Left ventricle myocardium inferior (tissue), 1 donor: Measurements from ENCODE around the gene SLC25A51. TPM values are rescaled to one million over a fixed set of nuclear protein-coding genes. Genes with fewer than 3 reads are reported as not detected.

Experiments
- DNase-seq: peaks from one replicate; pipeline ENCODE4 v3.0.0-alpha.2; 2020
- H3K27ac ChIP-seq: fragments of 200-600 bp; replicated peaks from 2 replicates; pipeline ENCODE4 v1.8.0; 2021
- H3K27me3 ChIP-seq: fragments of 200-600 bp; 2 replicates; pipeline ENCODE4 v1.8.0; 2021; ENCODE audit warnings: low read depth
- H3K36me3 ChIP-seq: fragments of 200-600 bp; 2 replicates; pipeline ENCODE4 v1.8.0; 2021
- H3K4me1 ChIP-seq: fragments of 200-600 bp; 2 replicates; pipeline ENCODE4 v1.8.0; 2021
- H3K4me3 ChIP-seq: fragments of 200-600 bp; 2 replicates; pipeline ENCODE4 v1.8.0; 2021; ENCODE audit warnings: mild to moderate bottlenecking, moderate library complexity
- H3K9me3 ChIP-seq: fragments of 200-600 bp; replicated peaks from 2 replicates; pipeline ENCODE4 v1.8.0; 2021
- intact Hi-C: fragments of 100-400 bp; cut with micrococcal nuclease; formaldehyde crosslinking; loops from one replicate; pipeline ENCODE4 v1.11.0; 2022
- total RNA-seq: library from RNA; stranded (reverse); fragmentation: NEBNext Ultra II Directional; extraction: Animal tissue kit (Norgen Biotek cat#: 25700); gene quantifications from one replicate; pipeline ENCODE4 v1.2.1, GENCODE V29; 2021
- TF ChIP-seq, protein P1 (sequence below): fragments of 200-600 bp; IDR thresholded peaks from 2 replicates; pipeline ENCODE4 v1.8.0; 2021; ENCODE audit warnings: antibody characterized with exemption, mild to moderate bottlenecking, borderline replicate concordance
- donor health status: DM: no; HTN: yes; CAD: no; lungs with severe emphysema.

The SLC25A51 gene
- total RNA-seq, 1 donor from 2014 or later, result 21.4 TPM

DNA sequence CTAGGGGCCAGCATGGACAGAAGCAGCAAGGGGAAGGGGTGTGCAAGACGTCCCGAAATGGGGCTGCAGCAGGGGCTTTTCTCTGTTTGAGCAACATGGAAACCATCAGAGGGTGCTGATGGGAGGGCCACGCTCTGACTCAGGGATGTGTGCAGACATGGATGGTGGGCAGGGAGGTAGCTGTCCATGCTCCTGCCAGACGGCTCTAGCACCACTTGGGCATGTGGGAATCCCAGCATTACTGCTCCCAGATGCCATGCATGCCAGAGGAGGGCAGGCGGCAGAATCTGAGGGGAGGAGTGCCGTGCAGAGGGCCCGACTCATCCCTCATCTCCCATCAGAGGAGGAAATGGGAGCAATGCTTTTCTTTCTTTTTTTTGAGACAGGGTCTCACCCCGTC, 45.6 kb upstream of the SLC25A51 start:
- H3K4me1 ChIP-seq, result peaks cover 85% of the 10 kb centered on the region
- intact Hi-C loops, result loop anchor here (10.0 kb wide), 1 partner anchor 115 kb away; the partner anchor contains the start of gene SHB
- H3K4me3 ChIP-seq, result no peak overlapping the region
- TF ChIP-seq, protein P1, sequence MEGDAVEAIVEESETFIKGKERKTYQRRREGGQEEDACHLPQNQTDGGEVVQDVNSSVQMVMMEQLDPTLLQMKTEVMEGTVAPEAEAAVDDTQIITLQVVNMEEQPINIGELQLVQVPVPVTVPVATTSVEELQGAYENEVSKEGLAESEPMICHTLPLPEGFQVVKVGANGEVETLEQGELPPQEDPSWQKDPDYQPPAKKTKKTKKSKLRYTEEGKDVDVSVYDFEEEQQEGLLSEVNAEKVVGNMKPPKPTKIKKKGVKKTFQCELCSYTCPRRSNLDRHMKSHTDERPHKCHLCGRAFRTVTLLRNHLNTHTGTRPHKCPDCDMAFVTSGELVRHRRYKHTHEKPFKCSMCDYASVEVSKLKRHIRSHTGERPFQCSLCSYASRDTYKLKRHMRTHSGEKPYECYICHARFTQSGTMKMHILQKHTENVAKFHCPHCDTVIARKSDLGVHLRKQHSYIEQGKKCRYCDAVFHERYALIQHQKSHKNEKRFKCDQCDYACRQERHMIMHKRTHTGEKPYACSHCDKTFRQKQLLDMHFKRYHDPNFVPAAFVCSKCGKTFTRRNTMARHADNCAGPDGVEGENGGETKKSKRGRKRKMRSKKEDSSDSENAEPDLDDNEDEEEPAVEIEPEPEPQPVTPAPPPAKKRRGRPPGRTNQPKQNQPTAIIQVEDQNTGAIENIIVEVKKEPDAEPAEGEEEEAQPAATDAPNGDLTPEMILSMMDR, result no peak
- no peaks in the 10 kb centered on the region for H3K9me3 ChIP-seq
- DNase-seq, result no peak
- H3K36me3 ChIP-seq, result peaks cover 39% of the 10 kb centered on the region
- H3K27ac ChIP-seq, result no peak overlapping the region
- H3K27me3 ChIP-seq, result no peaks in the 10 kb centered on the region

DNA sequence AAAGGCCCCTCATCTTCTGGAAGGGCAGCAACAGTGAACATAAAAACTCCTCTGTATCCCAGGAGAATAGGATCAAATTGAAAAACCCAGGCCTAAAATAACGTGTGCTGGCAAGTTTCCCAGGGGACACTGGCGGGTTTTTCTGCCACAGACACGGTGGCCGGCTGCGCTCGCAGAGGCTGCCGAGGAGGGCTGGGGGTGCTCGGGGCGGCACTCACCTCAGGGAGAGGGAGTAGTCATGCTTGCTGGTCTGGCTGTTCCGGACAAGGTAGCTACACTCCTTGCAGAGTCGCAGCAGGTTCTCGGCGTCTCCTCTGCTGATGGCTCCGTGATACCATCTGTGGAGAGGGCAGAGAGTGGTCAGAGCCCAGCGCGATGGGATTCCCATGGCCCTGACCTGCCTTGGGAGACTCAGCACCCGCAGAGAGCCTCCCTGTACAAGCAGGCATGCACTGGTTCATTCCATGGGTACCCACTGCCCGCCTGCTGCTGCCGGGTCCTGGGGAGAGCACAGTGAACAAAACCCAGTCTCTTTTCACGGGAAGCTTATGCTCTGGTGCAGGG, 44.6 kb upstream of the SLC25A51 start:
- Histone ChIP-seq H3K4me3 (no peak overlapping the region), H3K36me3 (peaks cover 34% of the 10 kb centered on the region), H3K27me3 (no peaks in the 10 kb centered on the region), H3K4me1 (peaks cover 85% of the 10 kb centered on the region), H3K9me3 (no peaks in the 10 kb centered on the region), H3K27ac (no peak overlapping the region)
- TF ChIP-seq, protein P1, result no peak
- intact Hi-C loops, result loop anchor here (10.0 kb wide), 1 partner anchor 116 kb away; the partner anchor contains the start of gene SHB
- no peak for DNase-seq

DNA sequence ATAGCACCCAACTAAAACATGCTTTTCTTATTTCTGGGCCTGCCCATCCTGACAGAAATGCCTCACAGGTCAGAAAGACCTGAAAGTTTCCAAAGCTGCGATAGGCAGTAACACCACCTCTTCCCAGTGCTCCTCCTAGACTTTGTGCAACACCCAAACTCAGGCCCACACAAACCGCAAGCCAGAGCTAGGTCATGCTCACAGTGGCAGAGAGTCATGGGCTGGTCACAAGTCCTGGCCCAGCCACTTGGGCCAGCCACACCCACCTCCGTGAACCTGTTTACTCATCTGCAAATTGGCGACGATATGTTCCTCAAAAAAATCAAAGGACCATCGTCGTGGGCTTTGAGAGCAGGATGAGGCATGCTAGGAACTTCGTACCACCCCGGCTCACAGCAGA, 44.0 kb upstream of the SLC25A51 start:
- Histone ChIP-seq H3K36me3 (peaks cover 34% of the 10 kb centered on the region), H3K9me3 (no peaks in the 10 kb centered on the region), H3K27me3 (no peaks in the 10 kb centered on the region), H3K4me1 (peaks cover 85% of the 10 kb centered on the region), H3K4me3 (no peak overlapping the region), H3K27ac (no peak overlapping the region)
- intact Hi-C loops, result loop anchor here (10.0 kb wide), 1 partner anchor 117 kb away; the partner anchor contains the start of gene SHB
- TF ChIP-seq, protein P1, result no peak
- no peak for DNase-seq

DNA sequence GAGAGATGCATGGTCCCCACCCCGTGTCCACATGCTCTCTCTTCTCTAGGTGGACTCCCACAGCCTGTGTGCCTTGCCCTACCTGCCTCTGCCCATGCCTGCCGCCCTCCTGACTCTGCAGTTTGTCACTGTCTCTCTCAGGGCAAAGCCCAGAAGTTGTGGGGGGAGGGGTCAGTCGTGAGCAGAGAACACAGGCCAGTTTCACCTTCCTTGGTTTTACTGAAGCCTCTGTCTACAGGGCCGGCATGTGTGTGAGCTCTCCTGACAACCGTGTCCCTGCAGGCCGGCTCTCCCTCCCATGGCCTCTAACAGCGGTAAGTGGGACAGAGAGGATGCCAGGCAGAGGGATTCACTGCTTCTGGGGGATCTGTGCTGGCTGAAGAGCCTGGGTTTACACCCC, 43.5 kb upstream of the SLC25A51 start:
- Histone ChIP-seq H3K9me3 (no peaks in the 10 kb centered on the region), H3K27me3 (no peaks in the 10 kb centered on the region), H3K4me1 (peaks cover 89% of the 10 kb centered on the region), H3K4me3 (no peak overlapping the region), H3K36me3 (peaks cover 34% of the 10 kb centered on the region), H3K27ac (no peak overlapping the region)
- TF ChIP-seq, protein P1, result no peak
- intact Hi-C loops, result loop anchor here (10.0 kb wide), 1 partner anchor 117 kb away; the partner anchor contains the start of gene SHB
- DNase-seq, result no peak

DNA sequence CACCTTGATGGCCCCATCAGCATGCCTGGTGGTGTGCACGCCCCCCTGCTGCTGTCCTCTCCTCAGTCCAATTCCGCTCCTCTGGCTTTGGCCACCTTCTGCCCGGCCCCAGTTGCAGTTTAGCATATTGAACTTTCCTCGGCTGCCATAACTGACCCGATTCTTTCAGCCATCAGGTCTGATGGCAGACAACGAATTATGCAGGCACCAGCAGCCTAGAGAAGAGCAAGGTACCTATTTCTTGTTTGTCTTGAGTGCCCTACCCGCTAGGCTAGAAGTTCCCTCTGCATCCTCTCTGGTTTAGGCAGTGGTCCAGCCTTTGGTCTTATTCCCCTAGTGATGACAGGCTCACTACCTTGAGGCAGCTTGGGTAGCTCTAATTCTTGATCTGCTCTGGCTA, 43.0 kb upstream of the SLC25A51 start:
- no peak for DNase-seq
- H3K4me1 ChIP-seq, result peaks cover 90% of the 10 kb centered on the region
- TF ChIP-seq, protein P1, result no peak
- H3K4me3 ChIP-seq, result no peak overlapping the region
- peaks cover 29% of the 10 kb centered on the region for H3K36me3 ChIP-seq
- H3K27me3 ChIP-seq, result no peaks in the 10 kb centered on the region
- H3K9me3 ChIP-seq, result no peaks in the 10 kb centered on the region
- H3K27ac ChIP-seq, result no peak overlapping the region
- intact Hi-C loops, result loop anchor here (10.0 kb wide), 1 partner anchor 118 kb away; the partner anchor contains the start of gene SHB
